A673 (cell line): ENCODE measurements around the gene ATXN2. TPM values are rescaled to one million over a fixed set of nuclear protein-coding genes. Genes with fewer than 3 reads are reported as not detected.
"Not testable (repeated sequence)": the region's sequence is repeated elsewhere in the genome, so short reads cannot be mapped to it uniquely, and the experiment has no call there.

Experiments
- BruUV-seq: library from RNA; stranded (reverse); fragments of 400-500 nt; replicated peaks from 2 replicates; lab custom pipeline; 2021; lab: Mats Ljungman, UMichigan
- CTCF ChIA-PET: fragments of 300-600 bp; sonication (Branson Sonifier 250); formaldehyde crosslinking; loops from one replicate; lab custom pipeline; 2022; ENCODE audit warnings: antibody characterized with exemption; lab: Charles Lee
- POLR2A ChIA-PET: fragments of 300-600 bp; sonication (Branson Sonifier 250); formaldehyde crosslinking; loops from one replicate; lab custom pipeline; 2022; ENCODE audit warnings: antibody characterized with exemption; ENCODE audit not compliant: low non-redundant PET; lab: Charles Lee
- DNase-seq: peaks from one replicate; pipeline ENCODE4 v3.0.0-alpha.2; 2015; ENCODE audit warnings: low spot score
- H3K27ac ChIP-seq: fragments of 200-600 bp; sonication (generic); 2 replicates; pipeline ENCODE4 v1.5.1; 2016; ENCODE audit warnings: mixed run types, low read depth, mild to moderate bottlenecking, mixed read lengths, antibody characterized with exemption, low read length; ENCODE audit not compliant: poor library complexity, severe bottlenecking
- H3K27me3 ChIP-seq: fragments of 200-600 bp; sonication (generic); replicated peaks from 2 replicates; pipeline ENCODE4 v1.6.1; 2017; ENCODE audit warnings: mixed run types, low read depth, mild to moderate bottlenecking, mixed read lengths, antibody characterized with exemption, low read length; ENCODE audit not compliant: insufficient read depth, poor library complexity
- H3K36me3 ChIP-seq: fragments of 200-600 bp; sonication (generic); 2 replicates; pipeline ENCODE4 v1.6.1; 2016; ENCODE audit warnings: mixed run types, mild to moderate bottlenecking, mixed read lengths, antibody characterized with exemption, low read length; ENCODE audit not compliant: insufficient read depth, poor library complexity, severe bottlenecking
- H3K4me1 ChIP-seq: fragments of 200-600 bp; sonication (generic); 2 replicates; pipeline ENCODE4 v1.6.1; 2017; ENCODE audit warnings: mixed run types, mild to moderate bottlenecking, mixed read lengths, antibody characterized with exemption, low read length; ENCODE audit not compliant: insufficient read depth, poor library complexity, severe bottlenecking
- H3K4me3 ChIP-seq: fragments of 200-600 bp; sonication (generic); 2 replicates; pipeline ENCODE4 v1.5.1; 2016; ENCODE audit warnings: low read depth, mixed run types, mild to moderate bottlenecking, mixed read lengths, low read length; ENCODE audit not compliant: poor library complexity, severe bottlenecking
- H3K9me3 ChIP-seq: fragments of 200-600 bp; sonication (generic); 2 replicates; pipeline ENCODE4 v1.6.1; 2016; ENCODE audit warnings: mixed run types, low read depth, mild to moderate bottlenecking, mixed read lengths, antibody characterized with exemption, low read length; ENCODE audit not compliant: poor library complexity, severe bottlenecking
- EZH2 ChIP-seq: fragments of 200-600 bp; sonication (generic); IDR thresholded peaks from 2 replicates; pipeline ENCODE4 v1.6.1; 2017; ENCODE audit warnings: borderline replicate concordance, low read depth, mild to moderate bottlenecking, mixed read lengths, antibody characterized with exemption, low read length; ENCODE audit not compliant: poor library complexity, severe bottlenecking
- intact Hi-C: fragments of 100-400 bp; cut with micrococcal nuclease; formaldehyde crosslinking; loops from one replicate; pipeline ENCODE4 v1.10.0; 2022; ENCODE audit not compliant: unreplicated experiment
- total RNA-seq: library from RNA; stranded (reverse); gene quantifications from 2 replicates; pipeline ENCODE4 v1.2.3, GENCODE V29; 2021
- TF ChIP-seq, protein P1 (sequence below): fragments of 300-800, 200-600 bp; sonication (generic); conservative IDR thresholded peaks from 2 replicates; pipeline ENCODE4 v1.5.1; 2017; ENCODE audit warnings: low read depth, mild to moderate bottlenecking, antibody characterized with exemption, low read length, moderate library complexity, mixed read lengths

Gene ATXN2
- total RNA-seq, 1 experiment from 2014 or later = 94.4 TPM

DNA sequence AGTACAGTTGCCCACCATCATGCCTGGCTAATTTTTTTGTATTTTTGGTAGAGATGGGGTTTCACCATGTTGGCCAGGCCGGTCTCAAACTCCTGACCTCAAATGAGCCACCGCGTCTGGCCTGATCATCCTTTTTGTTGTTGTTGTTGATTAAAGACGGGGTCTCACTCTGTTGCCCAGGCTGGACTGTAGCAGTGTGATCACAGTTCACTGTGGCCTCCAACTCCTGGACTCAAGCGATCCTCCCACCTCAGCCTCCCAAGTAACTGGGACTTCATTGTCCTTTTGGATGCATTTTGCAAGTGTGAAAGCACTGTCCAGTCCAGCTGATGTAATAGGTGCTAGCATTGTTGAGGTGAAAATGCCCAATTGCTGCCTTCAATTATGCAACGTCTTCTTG, 27.1 kb upstream of the ATXN2 start:
- Histone ChIP-seq H3K4me1 (no peaks in the 10 kb centered on the region), H3K27ac (no peak overlapping the region), H3K9me3 (no peaks in the 10 kb centered on the region), H3K4me3 (no peak overlapping the region), H3K27me3 (no peaks in the 10 kb centered on the region), H3K36me3 (no peaks in the 10 kb centered on the region)
- DNase-seq = no peak
- CTCF ChIA-PET = no interaction called here
- POLR2A ChIA-PET = no interaction called here
- BruUV-seq = no TSS peak
- intact Hi-C loops = no loop called here
- TF ChIP-seq, protein P1, sequence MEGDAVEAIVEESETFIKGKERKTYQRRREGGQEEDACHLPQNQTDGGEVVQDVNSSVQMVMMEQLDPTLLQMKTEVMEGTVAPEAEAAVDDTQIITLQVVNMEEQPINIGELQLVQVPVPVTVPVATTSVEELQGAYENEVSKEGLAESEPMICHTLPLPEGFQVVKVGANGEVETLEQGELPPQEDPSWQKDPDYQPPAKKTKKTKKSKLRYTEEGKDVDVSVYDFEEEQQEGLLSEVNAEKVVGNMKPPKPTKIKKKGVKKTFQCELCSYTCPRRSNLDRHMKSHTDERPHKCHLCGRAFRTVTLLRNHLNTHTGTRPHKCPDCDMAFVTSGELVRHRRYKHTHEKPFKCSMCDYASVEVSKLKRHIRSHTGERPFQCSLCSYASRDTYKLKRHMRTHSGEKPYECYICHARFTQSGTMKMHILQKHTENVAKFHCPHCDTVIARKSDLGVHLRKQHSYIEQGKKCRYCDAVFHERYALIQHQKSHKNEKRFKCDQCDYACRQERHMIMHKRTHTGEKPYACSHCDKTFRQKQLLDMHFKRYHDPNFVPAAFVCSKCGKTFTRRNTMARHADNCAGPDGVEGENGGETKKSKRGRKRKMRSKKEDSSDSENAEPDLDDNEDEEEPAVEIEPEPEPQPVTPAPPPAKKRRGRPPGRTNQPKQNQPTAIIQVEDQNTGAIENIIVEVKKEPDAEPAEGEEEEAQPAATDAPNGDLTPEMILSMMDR = no peak
- TF ChIP-seq EZH2 = no peak

DNA sequence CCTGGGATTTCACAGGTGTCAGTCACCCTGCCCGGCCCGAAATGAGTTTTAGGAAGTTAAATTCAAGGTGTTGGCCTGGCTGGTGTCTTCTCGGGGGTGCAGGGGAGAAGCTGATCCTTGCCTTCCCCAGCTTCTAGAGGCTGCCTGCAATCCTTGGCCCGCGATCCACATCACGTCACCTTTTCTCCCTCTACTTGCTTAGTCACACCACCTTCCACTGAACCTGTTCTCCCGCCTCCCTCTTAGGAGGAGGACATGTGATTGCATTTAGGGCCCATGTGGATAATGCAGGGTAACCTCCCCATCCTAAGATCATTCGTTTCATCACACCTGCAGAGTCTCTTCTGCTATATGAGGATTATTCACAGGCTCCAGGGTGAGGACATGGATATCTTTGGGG, 25.4 kb upstream of the ATXN2 start:
- POLR2A ChIA-PET = no interaction called here
- CTCF ChIA-PET = no interaction called here

DNA sequence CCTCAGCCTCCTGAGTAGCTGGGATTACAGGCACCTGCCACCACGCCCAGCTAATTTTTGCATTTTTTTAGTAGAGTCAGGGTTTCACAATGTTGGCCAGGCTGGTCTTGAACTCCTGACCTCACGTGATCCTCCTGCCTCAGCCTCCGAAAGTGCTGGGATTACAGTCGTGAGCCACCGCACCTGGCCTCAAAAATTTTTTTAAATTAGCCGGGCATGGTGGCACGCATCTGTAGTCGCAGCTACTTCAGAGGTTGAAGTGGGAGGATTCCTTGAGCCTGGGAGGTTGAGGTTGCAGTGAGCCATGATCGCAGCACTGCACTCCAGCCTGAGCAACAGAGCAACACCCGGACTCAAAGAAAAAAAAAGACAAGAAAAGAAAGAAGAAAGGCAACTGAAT, 18.7 kb upstream of the ATXN2 start:
- H3K9me3 ChIP-seq, BruUV-seq, H3K4me3 ChIP-seq, POLR2A ChIA-PET, DNase-seq, H3K27ac ChIP-seq, intact Hi-C loops, CTCF ChIA-PET, H3K36me3 ChIP-seq, H3K4me1 ChIP-seq, H3K27me3 ChIP-seq: not testable (repeated sequence)

More for the DNA sequence above, 25.4 kb upstream of the ATXN2 start:
- H3K4me3 ChIP-seq = no peak overlapping the region
- intact Hi-C loops = no loop called here
- H3K27ac ChIP-seq = no peak overlapping the region
- H3K4me1 ChIP-seq = no peaks in the 10 kb centered on the region
- no peaks in the 10 kb centered on the region for H3K27me3 ChIP-seq
- H3K9me3 ChIP-seq = no peaks in the 10 kb centered on the region
- no TSS peak for BruUV-seq
- TF ChIP-seq, protein P1 = no peak
- no peak for TF ChIP-seq EZH2
- DNase-seq = no peak
- no peaks in the 10 kb centered on the region for H3K36me3 ChIP-seq

DNA sequence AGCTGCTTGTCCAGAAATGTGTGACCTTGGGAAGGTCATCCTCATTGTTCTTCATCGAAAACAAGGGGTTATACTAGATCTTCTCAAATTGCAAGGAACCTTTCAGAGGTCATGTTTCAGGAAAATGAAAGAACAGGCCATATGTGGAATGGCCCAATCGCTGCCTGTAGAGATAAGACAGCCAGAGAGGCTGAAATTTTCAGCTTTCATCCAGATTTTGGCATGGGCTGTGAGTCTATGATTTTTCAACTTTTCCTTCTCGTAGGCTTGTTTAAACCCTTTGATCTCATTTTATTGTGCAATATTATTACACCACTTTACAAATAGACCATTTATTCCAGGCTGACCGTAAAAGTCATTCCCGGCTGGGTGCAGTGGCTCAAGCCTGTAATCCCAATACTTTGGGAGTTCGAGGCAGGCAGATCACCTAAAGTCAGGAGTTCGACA, 17.1 kb upstream of the ATXN2 start:
- Histone ChIP-seq H3K4me3 (no peak overlapping the region), H3K4me1 (no peaks in the 10 kb centered on the region), H3K27ac (no peak overlapping the region), H3K9me3 (no peaks in the 10 kb centered on the region), H3K36me3 (no peaks in the 10 kb centered on the region), H3K27me3 (no peaks in the 10 kb centered on the region)
- TF ChIP-seq, protein P1 = no peak
- TF ChIP-seq EZH2 = no peak
- CTCF ChIA-PET = no interaction called here
- no peak for DNase-seq
- BruUV-seq = no TSS peak
- intact Hi-C loops = no loop called here
- POLR2A ChIA-PET = no interaction called here
